Epidermal melanocyte (primary cell): ENCODE measurements around the gene SAMD3.
"Not testable (repeated sequence)": the region's sequence is repeated elsewhere in the genome, so short reads cannot be mapped to it uniquely, and the experiment has no call there.

Experiments used
- DNase-seq: peaks from one replicate; pipeline ENCODE4 v3.0.0; 2011; ENCODE audit warnings: low spot score; ENCODE audit not compliant: insufficient read length

SAMD3 gene

DNA sequence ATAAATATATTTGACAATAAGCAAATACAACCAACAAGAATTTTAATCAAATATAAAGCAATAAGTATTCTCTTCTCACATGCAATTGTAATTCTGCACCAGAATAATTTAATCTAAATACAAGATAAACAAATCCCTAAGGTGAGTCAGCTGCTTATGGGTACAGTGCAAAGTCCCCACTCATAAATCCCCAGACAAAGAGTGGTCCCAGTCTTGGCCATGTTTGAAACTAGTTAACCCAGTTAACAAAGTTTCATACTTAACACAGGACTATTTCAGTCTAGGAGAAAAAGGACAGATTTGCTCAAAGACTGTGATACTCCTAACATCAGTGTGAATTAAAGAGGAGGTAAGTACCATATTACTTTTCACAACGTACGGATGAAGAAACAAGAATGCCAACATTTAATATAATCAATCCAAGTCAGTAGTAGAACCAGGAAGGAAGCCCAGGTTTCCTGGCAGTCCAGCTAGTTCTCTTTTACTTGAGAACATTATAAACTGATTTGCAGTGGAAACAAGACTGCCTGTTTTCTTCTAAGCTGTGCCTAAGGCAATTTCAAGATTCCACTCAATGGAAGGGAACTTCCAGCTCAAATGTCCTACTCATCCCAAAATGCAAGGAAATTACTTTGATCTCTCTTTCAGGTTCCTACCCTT lies 10.4 kb downstream of the SAMD3 start:
- DNase-seq, result no peak

- DNase-seq, result no peak
These were observed 11.1 kb downstream of the SAMD3 start for GRCh38 chr6:130211691-130212090.

DNA sequence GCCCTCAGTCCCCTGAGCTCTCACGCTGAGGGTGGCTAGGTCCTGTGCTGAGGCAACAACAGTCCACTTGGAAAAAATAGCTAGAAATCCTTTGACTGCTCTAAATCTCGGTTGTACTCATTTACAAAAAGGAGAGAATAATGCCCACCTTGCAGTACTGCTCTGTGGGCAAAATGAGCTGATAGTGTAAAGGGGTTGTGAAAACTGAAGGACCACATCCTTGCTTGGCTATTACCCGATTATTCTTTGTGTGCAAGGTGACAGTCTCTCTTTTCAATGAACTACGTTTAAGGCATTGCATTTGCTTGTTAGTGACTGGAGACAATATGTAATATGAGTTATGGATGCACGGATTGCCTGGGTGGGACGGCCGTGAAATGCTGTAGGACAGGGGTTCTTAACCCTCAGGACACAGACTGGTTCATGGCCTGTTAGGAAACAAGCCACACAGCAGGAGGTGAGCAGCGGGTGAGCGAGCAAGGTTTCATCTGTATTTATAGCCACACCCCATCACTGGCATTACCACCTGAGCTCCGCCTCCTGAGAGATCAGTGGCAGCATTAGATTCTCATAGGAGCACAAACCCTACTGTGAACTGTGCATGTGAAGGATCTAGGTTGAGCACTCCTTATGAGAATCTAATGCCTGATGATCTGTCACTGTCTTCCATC lies 14.6 kb downstream of the SAMD3 start:
- no peak for DNase-seq

DNA sequence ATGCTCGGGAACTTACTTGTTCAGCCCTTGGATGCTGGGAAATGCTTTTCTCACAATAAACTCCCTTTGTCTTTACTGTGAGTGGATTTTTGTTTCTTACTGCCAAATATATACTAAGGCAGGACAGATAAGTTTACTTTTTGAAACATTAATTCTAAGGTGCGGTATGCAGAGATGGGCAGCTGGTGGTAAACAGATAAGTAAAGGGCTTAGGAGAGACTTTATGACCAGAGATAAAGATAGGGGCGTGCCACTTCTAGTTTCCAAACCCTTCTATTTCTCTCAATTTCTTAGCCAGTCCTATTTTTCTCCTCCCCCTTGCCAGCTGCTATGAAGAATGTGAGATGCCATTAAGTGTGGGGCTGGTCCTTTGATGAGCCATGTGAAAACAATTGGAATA lies 16.3 kb downstream of the SAMD3 start:
- no peak for DNase-seq

DNA sequence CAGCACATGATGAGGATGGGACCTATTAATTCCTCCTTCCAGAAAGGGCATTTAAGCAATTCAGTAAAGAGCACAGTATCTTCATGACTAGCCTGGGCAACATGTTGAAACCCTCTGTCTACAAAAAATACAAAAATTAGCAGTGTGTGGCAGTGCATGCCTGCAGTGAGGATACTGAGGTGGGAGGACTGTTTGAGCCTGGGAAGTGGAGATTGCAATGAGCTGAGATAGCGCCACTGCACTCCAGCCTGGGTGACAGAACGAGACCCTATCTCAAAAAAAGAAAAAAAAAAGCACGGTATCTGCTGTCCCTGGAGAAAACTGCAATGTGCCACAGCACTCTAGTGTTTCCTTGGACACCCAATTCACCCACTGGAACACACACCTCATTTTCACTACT lies 18.4 kb downstream of the SAMD3 start:
- no peak for DNase-seq

DNA sequence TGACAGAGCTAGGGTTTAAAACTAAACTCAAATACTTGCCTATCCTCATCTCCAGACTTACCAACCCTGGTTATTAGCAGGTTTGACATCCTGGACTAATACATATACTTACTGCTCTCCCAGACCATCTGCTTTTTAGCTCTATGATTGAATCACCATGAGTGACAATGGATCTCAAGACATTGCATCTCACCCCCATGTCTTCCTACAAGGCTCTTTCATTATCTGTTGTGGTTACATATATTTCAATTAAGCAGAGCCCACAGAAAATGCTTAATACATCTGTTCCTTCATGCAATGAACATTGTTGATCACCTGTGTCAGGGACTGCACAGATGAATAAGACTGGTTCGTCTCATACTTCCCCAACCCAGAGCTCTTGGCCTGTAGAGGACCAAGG lies 19.4 kb downstream of the SAMD3 start:
- no peak for DNase-seq

DNA sequence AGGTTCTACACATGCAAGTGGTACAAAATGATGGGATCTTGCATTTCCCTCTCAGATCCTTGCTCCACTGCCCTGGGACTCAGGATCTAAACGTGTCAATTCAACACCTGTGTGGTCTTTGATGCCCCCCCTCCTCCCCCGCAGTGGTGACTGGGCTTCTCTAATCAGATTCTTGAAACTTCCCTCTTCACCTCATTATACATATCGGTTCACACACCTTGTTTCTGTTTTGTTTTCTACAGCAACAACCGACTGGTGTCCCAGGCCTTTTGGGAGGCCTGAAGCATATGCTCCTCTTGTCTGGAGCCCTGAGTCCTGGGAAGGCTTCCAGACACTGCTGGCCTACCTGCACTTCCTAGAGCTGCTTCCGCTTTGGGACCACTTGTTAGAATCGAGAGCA lies 20.0 kb downstream of the SAMD3 start:
- no peak for DNase-seq

DNA sequence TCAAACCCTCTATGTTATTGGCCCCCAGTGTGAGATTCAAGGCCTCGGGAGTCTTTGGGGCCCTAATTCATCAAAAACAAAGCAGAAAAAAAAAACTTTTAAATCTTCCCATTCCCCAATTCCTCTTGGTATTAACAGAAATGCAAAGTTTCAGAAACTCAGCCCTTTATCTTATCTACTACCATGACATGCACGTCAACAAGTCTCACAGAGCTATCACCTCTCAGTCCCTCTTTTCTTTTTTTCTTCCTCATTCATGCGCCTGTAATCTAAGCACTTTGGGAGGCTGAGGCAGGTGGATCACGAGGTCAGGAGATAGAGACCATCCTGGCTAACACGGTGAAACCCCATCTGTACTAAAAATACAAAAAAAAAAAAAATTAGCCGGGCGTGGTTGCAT lies 22.7 kb downstream of the SAMD3 start:
- DNase-seq, result no peak

DNA sequence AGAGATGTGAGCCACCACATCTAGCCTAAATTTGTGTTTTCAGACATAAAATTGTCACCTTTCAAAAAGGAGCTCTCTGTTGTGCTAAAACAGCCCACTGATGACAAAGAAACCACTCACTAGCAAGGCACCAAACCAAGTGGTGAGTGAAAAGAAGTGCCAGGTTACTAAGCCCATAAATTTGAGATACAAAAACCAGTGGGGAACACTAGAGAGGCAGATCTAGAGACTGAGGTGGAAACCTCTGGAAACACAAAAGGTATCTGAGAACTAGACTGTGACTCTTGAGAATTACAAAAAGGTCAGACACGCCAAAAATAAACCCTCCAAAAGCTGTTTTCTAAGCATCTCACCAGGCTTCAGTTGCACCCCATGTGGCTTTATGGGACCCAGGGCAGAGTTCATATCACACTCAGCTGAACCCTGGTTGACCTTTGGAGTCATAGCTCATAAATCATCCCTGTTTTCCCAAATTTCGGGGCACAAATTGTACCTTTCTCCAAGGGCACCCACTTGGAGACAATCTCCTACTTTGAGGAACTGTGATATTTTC lies 24.2 kb downstream of the SAMD3 start:
- no peak for DNase-seq

- not testable (repeated sequence) for DNase-seq
These were observed 24.8 kb downstream of the SAMD3 start for GRCh38 chr6:130197816-130198482.

- DNase-seq, result not testable (repeated sequence)
These were observed 28.3 kb downstream of the SAMD3 start for GRCh38 chr6:130194434-130194833.

DNA sequence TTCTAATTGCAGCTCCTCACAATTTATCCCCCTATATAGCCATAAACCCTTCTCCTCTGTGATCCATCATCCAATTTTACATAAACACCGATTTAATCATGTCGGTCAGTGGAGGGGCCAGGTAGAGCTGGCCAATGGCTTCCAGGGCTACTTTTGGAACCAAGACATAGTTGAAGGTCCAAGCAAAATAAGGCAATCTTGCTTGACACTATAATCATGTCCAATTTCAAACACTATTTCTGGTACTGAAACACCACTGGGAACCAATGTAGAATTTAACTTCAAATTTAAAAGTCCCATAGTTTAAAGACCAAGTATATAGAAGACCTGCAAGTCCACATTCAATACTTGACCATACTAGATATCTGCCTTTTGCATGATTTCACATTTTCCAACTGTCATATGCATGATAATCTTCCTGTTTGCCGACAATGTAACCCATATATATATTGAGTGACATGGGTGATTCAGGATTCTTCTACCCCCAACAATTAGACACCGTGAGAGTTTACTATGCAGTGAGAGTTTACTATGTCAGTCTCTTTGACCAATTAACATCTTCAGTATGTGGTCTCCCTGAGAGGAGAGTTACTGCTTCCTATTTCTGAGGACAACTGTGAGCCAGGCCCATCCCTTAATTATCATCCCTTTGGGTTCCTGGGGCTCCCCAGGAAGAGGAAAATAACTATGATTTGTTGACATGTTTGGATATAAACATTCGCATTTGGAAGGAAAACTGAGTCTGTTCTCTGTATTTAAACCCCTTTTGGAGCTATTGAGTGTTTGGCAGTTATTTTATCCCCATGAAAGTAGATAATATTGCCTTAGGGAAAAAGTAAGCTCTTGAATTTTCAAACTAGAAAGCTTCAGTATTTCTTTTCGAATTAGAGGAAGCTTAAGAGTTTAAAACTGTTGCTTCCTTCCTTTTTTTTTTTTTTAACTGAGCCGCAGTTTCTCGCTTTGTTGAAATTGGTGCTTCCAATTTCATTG lies 31.8 kb downstream of the SAMD3 start:
- DNase-seq, result no peak

- DNase-seq, result no peak
These were observed 33.0 kb downstream of the SAMD3 start for GRCh38 chr6:130189531-130190397.

DNA sequence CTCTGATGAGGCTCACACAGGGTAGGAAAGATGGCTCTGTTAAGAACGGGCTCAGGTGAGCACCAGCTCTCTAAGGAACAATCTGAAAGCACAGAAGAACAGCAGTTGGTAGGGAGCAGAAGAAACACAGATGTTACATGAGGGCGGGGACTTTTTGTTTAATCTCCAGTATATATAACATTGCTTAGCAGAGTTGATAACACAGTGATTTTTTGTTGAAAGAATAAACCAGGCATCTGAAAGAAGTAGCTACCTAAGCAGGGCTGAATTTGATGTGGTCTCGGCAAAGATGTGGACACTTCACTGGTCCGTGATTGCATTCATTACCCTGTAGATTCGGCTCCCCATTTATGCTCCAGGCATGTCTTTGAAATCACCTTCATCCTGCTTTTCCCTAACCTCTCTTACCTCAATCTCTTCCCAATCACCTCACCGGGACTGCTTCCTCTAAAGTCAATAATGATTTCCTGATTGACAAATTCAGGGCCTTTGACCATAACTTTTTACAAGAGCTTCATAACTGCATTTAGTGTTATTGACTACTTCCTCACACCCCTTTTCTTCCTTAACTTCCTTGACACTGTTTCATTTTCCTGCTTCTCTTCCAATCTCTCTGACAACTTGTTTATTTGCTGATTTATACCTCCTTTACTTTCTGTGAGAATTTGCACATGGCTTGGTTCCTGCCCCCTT lies 34.4 kb downstream of the SAMD3 start:
- no peak for DNase-seq

DNA sequence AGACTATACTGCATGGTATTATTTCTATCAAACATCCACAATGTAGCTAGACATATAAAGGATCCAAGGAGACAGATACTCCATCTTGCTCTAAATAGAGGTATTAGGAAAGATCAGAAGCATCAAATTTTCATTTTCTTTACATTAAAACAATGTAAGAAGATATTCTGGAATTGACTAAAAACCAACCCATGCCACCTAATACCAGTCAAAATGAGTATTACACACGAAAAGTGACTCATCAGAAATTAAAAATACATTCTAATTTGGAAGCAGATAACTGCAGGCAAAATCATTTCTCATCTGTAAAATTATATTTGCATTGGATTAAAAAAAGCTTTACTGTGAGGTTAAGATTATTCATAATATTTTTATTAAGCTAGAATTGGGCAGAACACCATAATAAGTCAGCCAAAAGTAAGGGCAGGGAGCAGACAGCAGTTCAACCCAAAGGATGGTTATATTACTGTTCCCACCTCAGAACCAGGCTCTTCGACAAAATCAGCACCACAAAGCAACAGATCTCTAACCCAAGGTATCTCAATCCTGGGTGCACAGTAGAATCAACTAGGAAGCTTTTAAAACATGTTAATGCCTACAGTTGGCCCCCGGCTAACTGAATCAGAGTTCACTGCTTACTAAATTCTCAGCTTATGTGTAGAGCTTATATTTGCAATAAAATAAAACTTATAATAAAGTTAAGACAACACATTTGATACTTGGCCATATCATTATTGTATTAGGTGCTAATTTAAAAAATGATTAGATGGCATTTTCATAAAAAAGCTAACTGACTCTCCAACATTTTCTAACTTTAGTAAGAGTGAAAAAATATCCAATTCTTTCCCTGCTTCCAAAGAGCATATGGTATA lies 35.2 kb downstream of the SAMD3 start:
- no peak for DNase-seq

DNA sequence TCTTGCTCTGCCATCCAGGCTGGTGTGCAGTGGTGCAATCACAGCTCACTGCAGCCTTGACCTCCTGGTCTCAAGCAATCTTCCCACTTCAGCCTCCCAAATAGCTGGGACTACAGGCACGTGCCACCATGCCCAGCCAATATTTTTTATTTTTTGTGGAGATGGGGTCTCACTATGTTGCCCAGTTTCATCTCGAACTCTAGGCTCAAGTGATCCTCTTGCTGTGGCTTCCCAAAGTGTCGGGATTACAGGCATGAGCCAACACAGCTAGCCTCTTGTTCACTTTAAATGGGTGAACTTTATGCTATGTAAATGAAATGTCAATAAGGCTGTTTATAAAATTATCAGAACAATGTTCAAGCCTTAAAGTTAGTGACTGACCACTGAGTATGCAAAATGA lies 37.1 kb downstream of the SAMD3 start:
- DNase-seq, result no peak

DNA sequence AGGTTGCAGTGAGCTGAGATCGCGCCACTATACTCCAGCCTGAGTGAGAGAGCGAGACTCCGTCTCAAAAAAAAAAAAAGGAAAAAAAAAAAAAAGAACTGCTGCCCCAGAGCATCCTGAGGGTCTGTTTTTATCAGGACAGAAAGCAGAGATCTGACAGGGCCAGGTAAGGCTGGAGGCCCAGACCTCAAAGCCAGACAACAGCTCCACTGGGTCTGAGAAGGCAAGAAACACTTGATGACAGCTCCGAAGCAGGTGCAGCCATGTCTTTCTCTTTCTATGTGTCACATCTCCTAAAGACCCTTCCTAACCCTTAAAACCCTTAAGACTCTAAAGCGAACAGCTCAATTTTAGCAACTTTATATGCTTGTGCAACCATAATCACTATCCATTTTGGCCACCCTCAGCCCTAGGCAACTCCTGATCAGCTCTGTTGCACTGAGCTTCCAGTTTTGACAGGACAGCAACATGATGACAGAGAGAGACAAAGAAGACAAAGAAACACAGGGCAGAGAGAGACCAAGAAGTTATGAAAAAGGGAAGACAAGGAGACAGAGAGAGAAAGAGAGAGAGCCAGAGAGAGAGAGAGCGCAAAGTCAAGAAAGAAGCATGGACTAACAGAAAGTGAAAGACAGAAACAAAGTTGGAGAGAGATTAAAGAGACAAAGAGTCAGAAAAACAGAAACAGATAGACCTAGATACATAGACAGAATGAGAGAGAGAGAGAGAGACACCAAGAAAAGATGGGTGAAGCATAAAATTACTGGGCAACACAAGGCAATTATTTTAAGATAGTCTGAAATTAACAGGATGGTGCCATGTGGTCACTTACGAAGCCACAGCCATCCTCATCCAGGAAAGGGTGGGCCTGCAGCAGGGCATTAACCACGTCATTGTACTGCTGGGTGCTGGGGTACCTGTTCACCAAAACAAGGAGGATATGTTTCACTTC lies 39.2 kb downstream of the SAMD3 start:
- DNase-seq, result no peak

DNA sequence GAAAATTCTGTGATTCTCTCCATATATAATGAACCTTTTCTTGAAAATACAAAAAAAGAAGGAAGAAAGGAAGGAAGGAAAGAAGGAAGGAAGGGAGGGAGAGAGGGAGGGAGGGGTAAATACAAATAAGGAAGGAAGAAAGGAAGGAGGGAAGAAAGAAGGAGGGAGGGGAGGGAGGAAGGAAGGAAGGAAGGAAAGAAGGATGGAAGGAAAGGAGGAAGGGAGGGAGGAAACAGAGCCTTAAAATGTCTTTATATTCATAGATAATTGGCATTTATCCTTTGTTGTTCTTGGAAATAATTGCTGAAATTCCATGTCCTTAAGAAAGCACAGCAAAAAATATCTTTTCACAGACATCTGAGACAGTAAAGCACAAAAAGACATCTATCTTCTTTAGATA lies 40.3 kb downstream of the SAMD3 start:
- no peak for DNase-seq
